HG03139 (cell line): ENCODE results near the gene OR1D2.
"Not testable (repeated sequence)": the region's sequence is repeated elsewhere in the genome, so short reads cannot be mapped to it uniquely, and the experiment has no call there.

Source experiments
- ATAC-seq: cut with Tn5 transposase; IDR thresholded peaks from one replicate; pipeline ENCODE4 v1.9.1; 2021; ENCODE audit not compliant: unreplicated experiment

OR1D2 gene

GRCh38 chr17:3104322-3104721, at the start of gene OR1D2:
Gene OR1D2, minus strand, starts transcription at chr17:3104422. Its CDS starts 11,426 bp downstream, at chr17:3092996.
- no peak for ATAC-seq

GRCh38 chr17:3137494-3137893, 33.3 kb upstream of the OR1D2 start:
- not testable (repeated sequence) for ATAC-seq

GRCh38 chr17:3127451-3127850, 23.2 kb upstream of the OR1D2 start, which contains the start of gene OR1G1:
Gene OR1G1, minus strand, starts transcription at chr17:3127551. Its CDS starts 0 bp downstream, at chr17:3127551.
- no peak for ATAC-seq

- ATAC-seq: not testable (repeated sequence)
Measured at GRCh38 chr17:3073850-3074249, 30.4 kb downstream of the OR1D2 start.

- ATAC-seq: not testable (repeated sequence)
Measured at GRCh38 chr17:3065192-3065591, 39.0 kb downstream of the OR1D2 start.

- not testable (repeated sequence) for ATAC-seq
Measured at GRCh38 chr17:3063507-3063906, 40.7 kb downstream of the OR1D2 start, which contains the start of gene OR1D5. Gene OR1D5, minus strand, starts transcription at chr17:3063607. Its CDS starts 0 bp downstream, at chr17:3063607.

- ATAC-seq: not testable (repeated sequence)
Measured at GRCh38 chr17:3062824-3063377, 41.3 kb downstream of the OR1D2 start.

GRCh38 chr17:3054868-3055267, 49.4 kb downstream of the OR1D2 start:
- not testable (repeated sequence) for ATAC-seq

- no peak for ATAC-seq
Measured at GRCh38 chr17:3049705-3050295, 54.4 kb downstream of the OR1D2 start.

GRCh38 chr17:3048727-3049471, 55.3 kb downstream of the OR1D2 start:
- ATAC-seq: peak; percentile 95

GRCh38 chr17:3046753-3047152, 57.5 kb downstream of the OR1D2 start:
- no peak for ATAC-seq

- ATAC-seq: no peak
Measured at GRCh38 chr17:3043737-3044365, 60.4 kb downstream of the OR1D2 start.

- ATAC-seq: no peak
Measured at GRCh38 chr17:3040882-3041281, 63.3 kb downstream of the OR1D2 start.

GRCh38 chr17:3039736-3040135, 64.5 kb downstream of the OR1D2 start:
- ATAC-seq: no peak

- no peak for ATAC-seq
Measured at GRCh38 chr17:3038941-3039340, 65.3 kb downstream of the OR1D2 start.
